ENCODE measurements around the gene DSE. TPM values are rescaled to one million over a fixed set of nuclear protein-coding genes. Genes with fewer than 3 reads are reported as not detected.
A peak's percentile ranks its signal among the peaks of the same experiment; 100 is the strongest.

Gene DSE
- total RNA-seq, 2 donors from 2014 or later = 8.0 to 10.9 TPM

DNA sequence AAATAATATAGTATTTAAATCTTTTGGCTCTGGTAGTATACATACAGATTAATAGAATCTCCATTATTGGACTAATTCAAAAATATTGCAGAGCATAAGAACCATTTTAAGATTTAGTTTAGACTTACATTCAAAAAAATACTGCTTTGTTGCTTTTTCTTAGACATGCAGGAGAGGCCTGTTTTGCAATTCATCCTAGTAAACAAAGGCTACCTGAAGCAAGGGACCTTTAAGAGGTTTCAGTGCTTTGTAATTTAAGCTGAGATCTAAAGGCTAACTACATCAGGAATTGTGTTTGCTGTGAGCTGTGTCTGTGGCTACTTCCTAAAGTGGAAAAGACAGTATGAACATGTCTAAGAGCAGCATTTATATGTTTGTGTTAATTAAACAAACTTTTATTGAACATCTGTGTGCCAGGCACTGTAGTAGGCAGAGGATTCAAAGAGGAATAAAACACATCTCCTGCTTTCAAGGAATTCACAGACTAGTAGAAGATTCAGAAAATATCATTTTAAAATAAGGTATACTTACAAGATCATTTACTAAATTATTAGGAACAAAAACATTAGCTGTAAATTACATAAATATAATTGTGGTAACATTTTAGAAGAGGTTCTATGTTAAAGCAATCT is 61.3 kb downstream of the DSE start:
- ATAC-seq (no peak), DNase-seq (no peak)
- intact Hi-C loops (cut with DNase I, micrococcal nuclease) = loop anchor here in 1 of 2 donors (10.0 kb wide), 1 partner anchor 137 kb away; no protein-coding TSS in a partner anchor

DNA sequence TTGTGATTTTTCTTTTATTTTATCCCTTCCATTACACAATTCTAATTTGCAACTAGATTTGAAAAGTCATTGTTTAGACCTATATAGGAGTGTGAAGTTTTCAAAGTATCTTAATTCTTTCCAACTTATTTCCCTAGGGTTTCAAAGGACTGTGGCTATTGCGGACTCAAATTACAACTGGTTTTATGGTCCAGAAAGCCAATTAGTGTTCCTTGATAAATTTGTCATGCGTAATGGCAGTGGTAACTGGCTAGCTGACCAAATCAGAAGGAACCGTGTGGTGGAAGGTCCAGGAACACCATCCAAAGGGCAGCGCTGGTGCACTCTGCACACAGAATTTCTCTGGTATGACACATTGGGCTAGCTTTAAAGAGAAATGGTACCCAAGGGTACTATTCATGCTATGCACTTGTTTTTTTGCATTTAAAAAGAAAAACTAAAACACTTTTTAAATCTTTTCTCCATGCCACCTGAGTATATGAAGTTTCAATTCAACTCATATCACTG is 62.5 kb downstream of the DSE start:
- intact Hi-C loops (cut with DNase I, micrococcal nuclease) = loop anchor here in 1 of 2 donors (10.0 kb wide), 1 partner anchor 138 kb away; no protein-coding TSS in a partner anchor
- ATAC-seq (no peak), DNase-seq (no peak)

DNA sequence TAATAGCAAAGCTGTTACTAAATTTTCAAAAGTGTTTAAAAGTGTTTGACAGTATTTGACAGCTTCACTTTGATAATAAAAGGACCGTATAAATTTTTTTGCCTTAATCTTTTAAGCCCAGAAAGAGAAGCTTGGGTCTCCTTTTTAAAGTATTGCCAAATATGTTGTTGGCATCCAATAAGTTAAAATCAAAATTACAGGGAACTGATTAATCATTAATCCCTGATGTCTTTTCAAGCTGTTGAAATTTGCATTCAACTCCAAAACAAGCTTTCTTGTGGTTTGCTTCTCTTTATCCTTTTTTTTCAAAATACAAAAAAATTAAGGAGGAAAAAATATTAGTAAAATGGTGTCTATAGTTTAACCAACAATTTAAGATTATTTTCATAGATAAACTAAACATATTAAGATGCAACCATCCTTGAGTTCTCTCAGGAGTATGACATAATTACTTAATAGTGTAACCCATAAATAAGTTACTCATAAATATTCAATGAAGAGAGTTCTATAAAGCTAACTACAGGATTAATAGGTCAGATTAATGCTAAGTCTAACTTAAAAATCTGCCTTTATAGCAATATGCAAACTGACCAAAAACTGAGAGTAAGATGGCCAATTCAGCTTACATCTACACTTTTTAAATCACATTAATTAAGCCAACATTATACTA is 63.4 kb downstream of the DSE start:
- no peak for DNase-seq
- intact Hi-C loops (cut with DNase I, micrococcal nuclease) = loop anchor here in 1 of 2 donors (10.0 kb wide), 1 partner anchor 139 kb away; no protein-coding TSS in a partner anchor
- ATAC-seq = no peak

DNA sequence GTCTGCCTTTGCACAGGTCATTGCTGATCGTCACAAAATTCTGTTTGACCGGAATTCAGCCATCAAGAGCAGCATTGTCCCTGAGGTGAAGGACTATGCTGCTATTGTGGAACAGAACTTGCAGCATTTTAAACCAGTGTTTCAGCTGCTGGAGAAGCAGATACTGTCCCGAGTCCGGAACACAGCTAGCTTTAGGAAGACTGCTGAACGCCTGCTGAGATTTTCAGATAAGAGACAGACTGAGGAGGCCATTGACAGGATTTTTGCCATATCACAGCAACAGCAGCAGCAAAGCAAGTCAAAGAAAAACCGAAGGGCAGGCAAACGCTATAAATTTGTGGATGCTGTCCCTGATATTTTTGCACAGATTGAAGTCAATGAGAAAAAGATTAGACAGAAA is 65.8 kb downstream of the DSE start:
- intact Hi-C loops (cut with DNase I, micrococcal nuclease) = loop anchor here in 1 of 2 donors (10.0 kb wide), 1 partner anchor 142 kb away; no protein-coding TSS in a partner anchor
- no peak for DNase-seq
- ATAC-seq = no peak

DNA sequence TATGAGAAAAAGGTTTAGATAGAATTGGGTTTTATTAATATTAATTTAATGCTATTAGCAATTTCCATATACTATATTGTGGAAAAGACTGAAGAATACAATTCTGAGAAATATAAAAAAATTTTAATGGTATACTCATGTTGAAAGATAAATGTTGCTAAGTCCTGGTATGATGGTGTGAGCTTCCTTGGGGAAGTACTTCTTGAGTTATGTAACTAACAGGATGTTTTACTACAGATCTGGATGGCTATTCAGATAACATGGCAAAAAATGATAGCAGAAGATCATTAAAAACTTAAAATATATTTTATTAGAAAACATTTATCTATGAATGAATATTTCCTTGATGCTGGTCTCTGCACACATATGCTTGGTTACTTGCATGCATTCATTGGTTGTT is 66.9 kb downstream of the DSE start:
- no peak for DNase-seq
- intact Hi-C loops (cut with DNase I, micrococcal nuclease) = loop anchor here in 1 of 2 donors (10.0 kb wide), 1 partner anchor 143 kb away; no protein-coding TSS in a partner anchor
- no peak for ATAC-seq

DNA sequence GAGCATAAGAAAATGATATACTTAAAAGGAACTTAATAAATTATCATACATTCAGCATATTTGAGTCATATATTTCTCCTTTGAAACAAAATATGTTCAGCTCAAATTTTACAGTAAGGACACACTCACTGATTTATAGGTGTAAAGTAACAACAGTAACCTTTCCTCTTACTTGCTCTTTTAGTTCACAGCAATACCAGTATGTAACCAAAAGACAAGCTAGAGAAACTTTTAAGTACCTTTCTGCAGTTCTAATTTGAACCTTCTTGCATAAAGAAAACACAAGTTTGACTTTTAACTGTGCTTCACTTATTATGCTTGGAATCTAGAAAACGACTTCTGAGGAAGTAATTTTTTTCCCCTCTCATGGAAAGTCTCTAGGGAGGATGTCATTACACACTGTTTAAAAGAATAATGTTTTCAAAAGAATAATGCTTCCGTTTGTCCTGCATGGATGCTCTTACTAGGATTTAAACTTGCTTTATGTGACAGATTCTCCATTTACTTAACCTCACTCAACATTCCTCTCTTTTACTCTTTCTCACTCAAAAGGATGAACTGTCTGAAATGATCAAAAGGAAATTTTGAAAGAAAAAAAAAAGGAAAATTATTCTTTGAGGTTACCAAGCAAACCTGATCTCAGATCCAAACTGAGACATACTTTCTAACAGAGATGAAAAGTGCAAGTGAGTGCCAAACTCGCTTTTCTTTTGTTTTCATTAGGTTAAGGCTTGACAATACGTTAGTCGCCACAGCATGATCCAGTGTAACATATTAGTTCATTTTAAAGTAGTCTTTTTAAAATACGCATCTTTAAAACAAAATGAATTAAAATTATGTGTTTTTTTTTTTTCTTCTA is 68.1 kb downstream of the DSE start:
- intact Hi-C loops (cut with DNase I, micrococcal nuclease) = loop anchor here in 1 of 2 donors (10.0 kb wide), 1 partner anchor 144 kb away; no protein-coding TSS in a partner anchor
- no peak for DNase-seq
- no peak for ATAC-seq

DNA sequence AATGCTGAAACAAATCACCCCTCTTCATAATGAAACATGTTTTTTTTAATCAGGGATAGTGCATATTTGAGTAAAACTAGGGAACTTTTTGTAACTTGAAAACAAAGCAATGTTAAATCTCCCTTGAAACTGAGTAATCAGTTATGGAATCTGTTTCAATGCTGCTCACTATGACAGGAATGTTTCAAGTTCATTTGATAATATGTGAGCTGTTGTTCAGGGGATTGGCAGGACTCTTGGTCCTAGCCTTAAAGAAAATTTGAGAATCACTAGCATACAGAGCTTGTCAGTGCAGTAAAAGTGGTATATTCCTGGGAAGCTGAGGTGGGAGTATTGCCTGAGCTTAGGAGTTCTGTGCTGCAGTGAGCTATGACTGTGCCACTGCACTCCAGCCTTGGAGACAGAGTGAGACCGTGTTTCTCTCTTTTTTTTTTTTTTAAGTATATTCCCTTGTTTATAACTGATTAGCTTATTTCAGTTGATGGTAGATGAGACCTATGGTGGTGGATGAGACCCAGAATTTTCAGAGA is 68.8 kb downstream of the DSE start:
- DNase-seq = no peak
- intact Hi-C loops (cut with DNase I, micrococcal nuclease) = loop anchor here in 1 of 2 donors (10.0 kb wide), 1 partner anchor 145 kb away; no protein-coding TSS in a partner anchor
- ATAC-seq = no peak

DNA sequence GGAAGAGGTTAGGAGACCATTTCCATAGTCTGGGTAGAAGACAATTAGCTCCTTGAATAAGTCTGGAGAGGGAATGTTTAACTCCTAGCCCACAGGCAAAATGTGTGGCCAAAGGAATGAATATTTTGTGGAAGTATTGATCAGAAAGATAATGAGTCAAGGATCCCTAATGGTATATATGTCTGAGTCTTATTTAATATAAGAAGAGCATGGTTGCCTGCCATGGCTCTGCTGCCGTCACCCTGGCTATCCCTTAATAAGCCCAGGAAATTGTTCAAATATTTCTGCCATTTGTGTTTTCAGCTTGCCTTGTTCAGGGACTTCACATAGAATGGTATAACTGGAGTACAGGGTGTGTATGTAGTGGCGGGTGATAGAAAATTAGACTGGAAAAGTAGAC is 72.4 kb downstream of the DSE start:
- no peak for DNase-seq
- no peak for ATAC-seq
- intact Hi-C loops (cut with DNase I, micrococcal nuclease) = no loop called here

DNA sequence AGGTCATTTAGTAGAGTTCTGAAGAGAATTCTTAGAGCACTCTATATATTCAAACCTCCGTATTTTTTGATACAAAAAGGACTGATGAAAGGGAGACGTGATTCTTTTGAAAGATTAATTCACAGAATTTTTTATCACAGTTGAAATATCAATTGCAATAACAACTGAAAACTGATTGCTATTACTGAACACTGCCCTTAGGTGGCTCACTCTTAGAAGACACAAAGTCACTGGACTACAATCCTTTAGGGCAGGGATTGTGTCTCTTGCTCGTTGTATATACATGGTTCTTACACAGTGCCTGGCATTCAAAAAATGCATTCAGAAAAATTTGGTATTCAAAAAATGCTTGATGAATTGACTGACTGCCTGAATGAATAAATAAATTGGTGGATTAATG is 73.3 kb downstream of the DSE start:
- intact Hi-C loops (cut with DNase I, micrococcal nuclease) = no loop called here
- peak; percentile 59 for ATAC-seq
- DNase-seq = no peak

DNA sequence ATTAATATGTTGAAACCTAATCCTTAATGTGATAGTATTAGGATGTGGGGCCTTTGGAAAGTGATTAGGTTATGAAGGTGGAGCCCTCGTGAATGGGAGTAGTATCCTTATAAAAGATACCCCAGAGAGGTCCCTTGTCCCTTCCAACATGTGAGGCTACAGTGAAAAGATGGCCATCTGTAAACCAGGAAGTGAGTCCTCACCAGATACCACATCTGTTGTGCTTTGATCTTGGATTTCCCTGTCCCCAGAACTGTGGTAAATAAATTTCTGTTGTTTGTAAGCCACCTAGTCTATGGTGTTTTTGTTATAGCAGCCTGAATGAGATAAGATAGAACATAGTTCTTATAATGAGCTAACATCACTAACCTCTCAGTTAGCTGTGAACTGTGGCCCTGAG is 73.8 kb downstream of the DSE start:
- intact Hi-C loops (cut with DNase I, micrococcal nuclease) = no loop called here
- no peak for ATAC-seq
- no peak for DNase-seq

DNA sequence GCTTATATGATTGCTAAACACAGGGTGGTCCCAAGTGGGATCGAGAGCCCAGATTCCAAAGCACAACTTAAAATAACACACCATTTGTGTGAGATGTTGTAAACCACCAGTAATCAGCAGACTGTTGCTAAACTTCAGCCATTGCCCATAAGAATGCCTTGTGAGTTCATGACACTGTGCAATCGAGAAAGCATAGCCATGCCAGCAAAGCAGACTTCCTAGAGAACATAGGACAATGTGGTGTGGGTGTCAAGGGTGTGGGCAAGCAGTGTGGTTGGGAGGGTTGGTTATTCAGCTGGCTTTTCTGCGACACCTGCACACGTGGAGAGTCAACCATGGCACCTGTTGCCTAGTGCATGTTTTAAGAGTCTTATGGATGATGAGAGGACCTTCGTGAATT is 74.4 kb downstream of the DSE start:
- intact Hi-C loops (cut with DNase I, micrococcal nuclease) = no loop called here
- DNase-seq (no peak), ATAC-seq (peak; percentile 66)

DNA sequence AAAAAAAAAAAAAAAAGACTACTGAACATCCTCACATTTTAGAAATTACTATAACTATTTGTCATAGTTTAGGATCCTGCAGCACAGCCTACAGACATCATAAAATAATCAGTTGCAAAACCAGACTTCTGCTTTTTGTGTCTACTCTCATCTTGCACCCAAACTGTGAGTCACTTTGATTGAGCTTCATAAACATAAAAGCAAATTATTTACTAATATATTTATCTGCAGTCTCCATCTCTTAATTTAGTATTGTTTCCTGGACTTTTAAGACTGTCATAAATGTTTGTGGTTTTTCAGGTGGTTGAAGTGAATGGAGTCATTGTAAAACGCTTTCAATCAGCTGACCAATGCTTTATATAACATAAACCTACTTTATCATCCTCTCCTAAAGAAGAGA is 75.7 kb downstream of the DSE start:
- DNase-seq (no peak), ATAC-seq (peak; percentile 61)
- intact Hi-C loops (cut with DNase I, micrococcal nuclease) = no loop called here

DNA sequence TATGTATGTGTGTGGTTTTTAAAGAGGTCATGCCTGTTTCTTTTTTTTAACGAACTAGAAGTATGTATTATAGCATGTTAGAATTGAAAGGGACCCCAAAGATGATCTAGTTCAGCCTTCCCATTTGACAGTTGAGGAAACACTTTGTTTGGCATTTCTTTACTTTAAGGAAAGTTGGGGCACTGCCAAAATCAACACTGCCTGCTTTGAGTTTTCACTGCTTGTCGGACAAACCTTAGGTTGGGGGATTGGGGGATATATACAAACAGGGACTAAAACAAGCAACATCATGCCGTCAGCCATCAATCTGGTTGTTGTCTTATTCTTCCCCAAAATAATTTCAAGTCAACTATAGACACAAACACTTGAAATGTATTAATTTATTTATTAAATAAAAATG is 76.3 kb downstream of the DSE start:
- ATAC-seq = no peak
- DNase-seq = no peak
- intact Hi-C loops (cut with DNase I, micrococcal nuclease) = no loop called here

DNA sequence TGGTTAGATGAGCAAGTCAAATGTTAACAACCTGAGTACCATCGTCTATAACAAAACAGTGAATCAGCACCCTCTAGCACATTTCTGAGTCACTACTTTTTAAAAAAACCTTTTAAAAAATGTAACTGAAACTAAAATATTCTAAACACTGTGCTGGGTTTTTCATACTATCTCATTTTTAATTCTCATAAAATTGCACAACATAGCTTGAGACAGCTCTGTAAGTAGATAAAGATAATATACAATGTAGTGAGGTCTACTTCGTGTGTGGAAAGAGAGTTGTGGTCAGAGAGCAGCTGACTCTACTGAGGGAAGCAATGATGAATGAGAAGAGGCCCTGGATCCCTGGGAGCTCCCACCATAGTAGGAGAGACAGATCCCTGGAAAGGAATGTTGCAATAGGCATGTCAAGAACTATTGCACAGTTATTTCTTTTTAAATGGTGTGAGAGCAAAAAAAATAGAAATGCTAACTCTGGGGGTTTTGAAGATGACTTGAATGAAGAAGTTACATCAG is 76.8 kb downstream of the DSE start:
- DNase-seq (no peak), ATAC-seq (no peak)
- intact Hi-C loops (cut with DNase I, micrococcal nuclease) = no loop called here

DNA sequence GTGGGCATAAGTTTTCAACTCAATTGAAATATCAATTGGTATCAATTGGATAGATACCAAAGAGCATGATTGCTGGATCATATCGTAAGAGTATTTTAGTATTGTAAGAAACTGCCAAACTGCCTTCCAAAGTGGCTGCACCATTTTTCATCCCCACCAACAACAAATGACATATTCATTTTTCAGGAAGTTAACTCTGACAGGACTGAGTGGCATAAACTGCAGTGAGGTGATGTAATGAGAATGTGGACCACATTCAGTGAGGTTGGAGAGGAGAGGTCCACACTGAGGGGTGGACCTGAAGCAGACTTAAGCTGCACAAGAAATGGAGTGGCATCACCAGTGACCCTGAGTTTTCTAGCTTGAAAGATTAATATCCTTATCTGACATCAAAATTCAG is 78.8 kb downstream of the DSE start:
- ATAC-seq (no peak), DNase-seq (no peak)
- intact Hi-C loops (cut with DNase I, micrococcal nuclease) = no loop called here

DNA sequence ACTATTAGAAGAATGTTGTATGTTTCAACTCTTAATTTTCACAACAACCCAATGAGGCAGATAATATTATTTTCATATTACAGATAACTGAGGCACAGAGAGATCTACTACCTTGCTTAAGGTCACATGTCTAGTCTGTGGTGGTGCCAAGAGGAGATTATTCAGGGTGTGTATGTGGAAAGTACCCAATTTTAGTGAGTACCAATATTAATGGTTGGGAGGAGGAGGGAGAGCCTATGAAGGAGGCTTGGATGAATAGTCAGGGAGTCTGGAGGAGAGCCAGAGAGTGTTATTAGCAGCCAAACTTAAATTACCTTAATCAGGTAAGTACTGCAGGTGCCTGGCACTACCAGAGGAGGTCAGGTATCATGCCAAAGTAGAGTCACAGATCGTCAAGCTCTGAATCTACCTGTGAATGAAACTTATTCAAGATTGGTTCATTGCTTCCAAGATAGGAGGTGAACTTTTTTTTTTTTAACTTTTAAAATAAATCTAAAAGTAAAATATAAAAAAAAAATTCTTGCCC is 79.5 kb downstream of the DSE start:
- ATAC-seq (no peak), DNase-seq (no peak)
- intact Hi-C loops (cut with DNase I, micrococcal nuclease) = no loop called here

DNA sequence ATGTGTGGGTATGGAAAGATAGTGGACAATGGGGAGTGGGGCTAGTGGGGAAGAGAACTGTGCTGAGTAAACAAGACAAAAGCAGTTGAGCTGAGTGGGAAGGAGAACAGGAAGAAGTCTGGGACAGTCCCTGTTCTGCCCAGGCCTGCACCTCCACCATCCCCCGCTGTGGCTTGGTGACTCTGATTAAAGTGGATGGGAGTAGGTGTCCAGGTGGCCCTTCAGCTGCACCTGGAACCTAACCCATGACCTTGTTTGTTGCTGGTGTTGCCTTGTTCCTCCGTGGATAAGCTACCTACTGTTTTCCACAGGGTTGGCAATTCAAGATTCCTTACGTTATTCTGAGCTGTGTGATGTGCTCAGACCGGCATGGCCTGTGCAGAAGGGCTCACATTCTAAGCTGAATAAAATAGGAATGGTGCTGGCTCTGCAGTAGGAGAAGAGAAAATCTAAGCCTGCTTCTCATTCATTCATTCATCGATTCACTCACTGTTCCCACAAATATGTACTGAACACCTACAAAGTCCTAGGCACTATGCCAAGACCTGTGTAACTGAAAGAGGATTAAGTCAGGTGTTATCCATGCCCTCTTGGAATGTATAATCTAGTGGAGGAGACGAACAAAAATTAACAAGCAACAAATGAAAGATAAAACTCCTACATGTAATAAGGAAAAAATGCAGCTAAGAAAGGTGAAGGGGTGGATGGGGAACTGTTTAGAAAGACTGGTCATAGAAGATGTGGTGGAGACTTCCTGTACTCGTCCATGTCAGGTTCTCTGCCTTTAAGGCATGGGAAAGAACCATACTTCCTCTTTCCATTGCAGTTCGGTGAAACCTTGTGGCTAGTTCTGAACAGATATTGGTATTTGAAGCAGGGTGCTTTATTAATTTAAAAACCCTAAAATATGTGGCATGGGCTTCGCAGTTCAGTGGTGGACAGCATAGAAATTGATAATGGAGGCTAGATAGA is 80.3 kb downstream of the DSE start:
- intact Hi-C loops (cut with DNase I, micrococcal nuclease) = no loop called here
- DNase-seq = no peak
- peak; percentile 52 for ATAC-seq

DNA sequence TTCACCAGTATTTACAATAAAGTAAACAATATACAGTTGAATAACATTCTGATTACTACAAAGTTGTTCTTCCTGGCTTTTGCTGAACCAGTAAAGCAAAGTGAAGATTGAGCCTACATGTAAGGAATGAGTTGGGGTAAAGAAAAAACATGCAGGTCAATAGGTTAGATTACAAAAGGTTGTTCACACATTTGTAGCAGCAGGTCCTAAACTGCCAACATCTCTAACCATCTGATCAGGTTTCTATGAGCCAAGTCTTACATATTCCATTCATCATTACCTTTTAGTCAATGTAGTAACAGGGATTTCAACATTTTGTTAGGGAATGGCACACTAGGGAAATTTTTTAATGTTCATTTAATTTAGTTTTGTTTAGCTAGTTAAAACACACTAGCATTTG is 81.2 kb downstream of the DSE start:
- intact Hi-C loops (cut with DNase I, micrococcal nuclease) = no loop called here
- ATAC-seq (no peak), DNase-seq (no peak)

Measured in left colon (tissue), 2 donors.